GM19452 (cell line): ENCODE data around the gene FAM200A.
"Not testable (repeated sequence)": the region's sequence is repeated elsewhere in the genome, so short reads cannot be mapped to it uniquely, and the experiment has no call there.

ENCODE experiments used
- ATAC-seq: cut with Tn5 transposase; IDR thresholded peaks from one replicate; pipeline ENCODE4 v1.9.1; 2021; ENCODE audit not compliant: unreplicated experiment

Gene FAM200A

GRCh38 chr7:99559175-99559915, 7.4 kb upstream of the FAM200A start:
- ATAC-seq: no peak

- ATAC-seq: peak; percentile 73
Measured at GRCh38 chr7:99558306-99559174, 6.6 kb upstream of the FAM200A start, which contains the start of gene ZNF655. Gene ZNF655, plus strand, starts transcription at chr7:99558642. Its CDS starts 1,918 bp downstream, at chr7:99560560.

GRCh38 chr7:99557940-99558305, 6.0 kb upstream of the FAM200A start:
- peak; percentile 45 for ATAC-seq

- no peak for ATAC-seq
Measured at GRCh38 chr7:99557196-99557607, 5.3 kb upstream of the FAM200A start.

- no peak for ATAC-seq
Measured at GRCh38 chr7:99554939-99555338, 3.0 kb upstream of the FAM200A start.

- no peak for ATAC-seq
Measured at GRCh38 chr7:99553039-99553438, 1.1 kb upstream of the FAM200A start.

GRCh38 chr7:99551334-99551733, 580 bp downstream of the FAM200A start:
- ATAC-seq: no peak

DNA sequence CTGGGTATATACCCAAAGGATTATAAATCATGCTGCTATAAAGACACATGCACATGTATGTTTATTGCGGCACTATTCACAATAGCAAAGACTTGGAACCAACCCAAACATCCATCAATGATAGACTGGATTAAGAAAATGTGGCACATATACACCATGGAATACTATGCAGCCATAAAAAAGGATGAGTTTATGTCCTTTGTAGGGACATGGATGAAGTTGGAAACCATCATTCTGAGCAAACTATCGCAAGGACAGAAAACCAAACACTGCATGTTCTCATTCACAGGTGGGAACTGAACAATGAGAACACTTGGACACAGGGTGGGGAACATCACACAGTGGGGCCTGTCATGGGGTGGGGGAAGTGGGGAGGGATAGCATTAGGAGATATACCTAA, 2.4 kb downstream of the FAM200A start:
- ATAC-seq: not testable (repeated sequence)

DNA sequence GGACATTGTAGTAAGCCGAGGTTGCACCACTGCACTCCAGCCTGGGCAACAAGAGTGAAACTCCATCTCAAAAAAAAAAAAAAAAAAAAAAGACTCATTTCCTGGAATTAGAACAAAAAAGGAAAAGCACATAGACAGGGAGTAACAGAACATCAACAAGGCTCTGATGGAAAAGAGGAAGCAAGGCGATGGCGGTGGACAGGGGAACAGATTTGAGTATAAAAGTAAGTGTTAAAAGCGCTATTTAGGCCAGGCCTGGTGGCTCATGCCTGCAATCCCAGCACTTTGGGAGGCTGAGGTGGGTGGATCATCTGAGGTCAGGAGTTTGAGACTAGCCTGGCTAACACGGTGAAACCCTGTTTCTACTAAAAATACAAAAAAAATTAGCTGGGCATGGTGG, 6.6 kb downstream of the FAM200A start:
- ATAC-seq: not testable (repeated sequence)

DNA sequence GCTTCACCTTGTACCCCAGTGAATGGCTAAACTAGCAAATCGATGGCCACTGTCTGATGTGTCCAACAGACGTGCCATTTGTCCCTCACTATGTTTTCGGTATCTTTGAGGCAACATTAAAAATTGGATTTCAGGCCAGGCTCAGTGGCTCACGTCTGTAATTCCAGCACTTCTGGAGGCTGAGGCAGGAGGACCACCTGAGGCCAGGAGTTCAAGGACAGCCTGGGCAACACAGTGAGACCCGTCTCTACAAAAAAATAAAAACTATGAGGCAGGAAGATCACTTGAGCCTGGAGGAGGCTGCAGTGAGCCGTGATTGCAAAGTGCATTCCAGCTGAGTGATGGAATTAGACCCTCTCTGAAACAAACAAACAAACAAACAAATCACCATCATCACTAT, 8.0 kb downstream of the FAM200A start:
- no peak for ATAC-seq

GRCh38 chr7:99543081-99543671, 8.7 kb downstream of the FAM200A start:
- ATAC-seq: no peak

DNA sequence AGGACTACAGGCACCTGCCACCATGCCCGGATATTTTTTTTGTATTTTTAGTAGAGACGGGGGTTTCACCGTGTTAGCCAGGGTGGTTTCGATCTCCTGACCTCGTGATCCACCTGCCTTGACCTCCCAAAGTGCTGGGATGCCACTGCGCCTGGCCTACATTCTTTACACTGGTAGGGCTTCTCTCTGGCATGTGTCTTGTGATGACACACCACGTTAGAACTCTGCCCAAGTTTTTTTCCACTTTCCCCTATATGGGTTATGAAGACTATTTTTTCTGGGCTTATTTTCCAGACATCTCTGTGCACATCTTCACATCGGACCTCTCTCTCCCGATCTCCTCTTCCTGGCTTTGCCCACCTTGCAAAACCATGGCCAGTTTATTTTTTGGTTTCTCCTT, 10.7 kb downstream of the FAM200A start:
- ATAC-seq: no peak

DNA sequence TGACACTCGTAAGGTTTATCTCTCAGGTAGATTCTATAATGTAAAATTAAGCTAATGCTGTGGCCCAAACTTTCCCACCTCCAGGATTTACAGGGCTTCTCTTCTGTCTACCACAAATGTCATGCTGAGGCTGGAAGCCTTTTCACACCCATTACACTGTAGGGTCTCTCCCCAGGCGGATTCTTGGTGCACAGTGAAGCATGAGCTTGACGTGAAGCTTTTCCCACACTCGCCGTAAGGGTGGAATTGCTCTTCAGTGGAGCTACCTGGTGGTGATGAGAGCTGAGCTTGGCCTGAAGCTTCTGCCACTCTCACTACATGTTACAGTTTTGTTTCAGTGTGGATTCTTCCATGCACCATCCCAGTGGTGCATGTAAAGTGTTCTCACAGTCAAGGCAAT, 11.4 kb downstream of the FAM200A start:
- ATAC-seq: no peak

DNA sequence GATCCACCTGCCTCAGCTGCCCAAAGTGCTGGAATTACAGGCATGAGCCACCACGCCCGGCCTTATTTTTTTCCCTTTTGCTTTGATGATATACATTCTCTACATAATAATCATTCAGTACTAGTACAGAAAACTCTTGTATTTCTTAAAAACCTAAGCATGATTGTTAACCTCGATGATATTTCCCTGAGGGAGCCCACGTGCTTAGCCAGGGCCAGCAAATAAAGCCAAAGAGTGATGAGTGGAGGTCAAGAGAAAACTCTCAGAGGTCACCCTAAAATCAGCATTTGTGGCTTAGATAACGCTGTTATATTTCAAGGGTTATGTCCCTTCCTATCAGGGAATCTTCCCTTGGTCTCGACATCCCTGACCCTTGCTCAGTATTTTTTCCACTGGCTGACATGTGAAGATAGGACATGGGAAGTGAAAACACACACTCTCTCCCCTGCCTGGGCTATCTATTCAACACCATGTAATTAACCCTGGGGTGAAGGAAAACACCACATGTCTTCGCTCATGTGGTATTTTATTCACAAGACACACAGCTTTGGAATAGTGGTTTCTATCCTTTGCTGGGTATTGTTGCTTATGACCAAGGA, 12.6 kb downstream of the FAM200A start:
- no peak for ATAC-seq

GRCh38 chr7:99535667-99536066, 16.2 kb downstream of the FAM200A start:
- ATAC-seq: no peak

GRCh38 chr7:99531354-99531765, 20.6 kb downstream of the FAM200A start:
- no peak for ATAC-seq

- ATAC-seq: no peak
Measured at GRCh38 chr7:99525713-99526440, 26.0 kb downstream of the FAM200A start.

GRCh38 chr7:99521399-99521798, 30.5 kb downstream of the FAM200A start:
- ATAC-seq: no peak

DNA sequence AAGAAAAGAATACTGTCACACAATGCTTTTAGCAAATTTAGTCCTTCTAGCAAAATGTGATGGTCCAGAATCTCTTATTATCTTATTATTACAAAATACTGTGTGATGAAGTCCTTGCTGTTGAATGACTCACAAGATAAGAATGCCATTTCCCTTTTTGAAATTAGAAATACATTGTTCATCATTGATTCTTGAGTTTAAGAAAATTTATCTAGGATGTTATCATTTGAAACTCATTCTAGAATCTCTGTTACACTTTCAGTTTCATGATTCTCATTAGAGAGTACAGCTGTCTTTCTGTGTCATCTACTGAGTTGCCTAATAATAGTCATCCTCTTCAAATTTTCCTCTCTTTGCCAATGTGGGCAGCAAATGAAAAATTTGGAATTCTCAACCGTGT, 37.9 kb downstream of the FAM200A start:
- no peak for ATAC-seq

DNA sequence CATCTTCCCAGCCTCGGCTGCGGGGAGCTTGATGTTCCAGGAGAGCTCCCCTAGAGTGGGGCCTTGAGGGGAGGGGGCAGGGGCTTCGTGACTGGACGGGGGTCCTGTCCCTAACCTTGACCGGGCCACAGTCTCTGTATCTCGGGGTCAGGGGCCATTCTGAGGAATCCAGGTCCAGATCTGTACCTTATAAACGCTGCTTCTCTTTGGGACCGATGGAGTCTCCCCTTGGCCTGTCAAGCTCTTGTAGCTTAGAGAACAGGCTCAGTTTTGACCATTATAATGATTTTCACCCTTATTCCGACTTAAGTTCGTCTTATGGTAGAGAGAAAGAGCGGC, 46.6 kb downstream of the FAM200A start:
- ATAC-seq: peak; percentile 3
